H1 (cell line): ENCODE results near the gene COX7A2. TPM values are rescaled to one million over a fixed set of nuclear protein-coding genes. Genes with fewer than 3 reads are reported as not detected.
A peak's percentile ranks its signal among the peaks of the same experiment; 100 is the strongest.

ENCODE experiments used
- CTCF ChIA-PET: fragments of 300-600 bp; sonication (Branson Sonifier 250); formaldehyde crosslinking; loops from one replicate; lab custom pipeline; 2021; ENCODE audit not compliant: partially characterized antibody; lab: Charles Lee
- POLR2A ChIA-PET: fragments of 300-600 bp; sonication (Branson Sonifier 250); formaldehyde crosslinking; loops from one replicate; lab custom pipeline; 2021; ENCODE audit warnings: inconsistent platforms; ENCODE audit not compliant: partially characterized antibody; lab: Charles Lee
- DNase-seq, 2 experiments: peaks; one replicate each; pipeline versions ENCODE4 v3.0.0 to v3.0.0-alpha.2; 2010 to 2022; ENCODE audit warnings: low spot score in 2 of 2, low read depth in 1 of 2, mixed read lengths in 1 of 2
- FAIRE-seq: peaks from 2 replicates; lab custom pipeline; 2011; peaks lifted over from hg19 to GRCh38; lab: Jason Lieb, UNC
- H2AFZ ChIP-seq: 2 replicates; pipeline ENCODE4 v1.8.1; 2012; ENCODE audit warnings: low read length, inconsistent platforms
- H2AK5ac ChIP-seq: 2 replicates; pipeline ENCODE4 v1.6.1; 2013; ENCODE audit warnings: low read depth, low read length
- H2BK120ac ChIP-seq: replicated peaks from 2 replicates; pipeline ENCODE3; 2013; ENCODE audit warnings: low read depth, low read length, inconsistent platforms
- H2BK12ac ChIP-seq: 2 replicates; pipeline ENCODE4 v1.6.1; 2013; ENCODE audit warnings: low read depth, low read length
- H2BK15ac ChIP-seq: 2 replicates; pipeline ENCODE4 v1.6.1; 2013; ENCODE audit warnings: low read length
- H2BK20ac ChIP-seq: 2 replicates; pipeline ENCODE4 v1.6.1; 2013; ENCODE audit warnings: low read length
- H2BK5ac ChIP-seq: 2 replicates; pipeline ENCODE4 v1.6.1; 2013; ENCODE audit warnings: low read depth, low read length
- H3K14ac ChIP-seq: 2 replicates; pipeline ENCODE4 v1.6.1; 2013; ENCODE audit warnings: inconsistent platforms; ENCODE audit not compliant: insufficient read length
- H3K18ac ChIP-seq: 2 replicates; pipeline ENCODE4 v1.6.1; 2013; ENCODE audit warnings: low read length; ENCODE audit errors: extremely low read depth
- H3K23ac ChIP-seq: 2 replicates; pipeline ENCODE4 v1.6.1; 2013; ENCODE audit warnings: inconsistent platforms; ENCODE audit not compliant: insufficient read length
- H3K23me2 ChIP-seq: 2 replicates; pipeline ENCODE4 v1.6.1; 2013; ENCODE audit warnings: low read depth, low read length
- H3K27ac ChIP-seq: 2 replicates; pipeline ENCODE4 v1.6.1; 2011; ENCODE audit warnings: low read depth, low read length, inconsistent platforms
- H3K27me3 ChIP-seq, 4 experiments: replicated peaks in 1 of 4; 1 replicate in 1 of 4; 2 replicates in 3 of 4; pipeline versions ENCODE4 v1.6.1 to v1.8.1; 2011 to 2013; ENCODE audit warnings: low read length in 3 of 4, mild to moderate bottlenecking in 3 of 4, inconsistent platforms in 2 of 4, mixed read lengths in 2 of 4, moderate library complexity in 1 of 4; ENCODE audit not compliant: control insufficient read depth in 3 of 4, insufficient read depth in 3 of 4; ENCODE audit errors: extremely low read depth in 1 of 4
- H3K36me3 ChIP-seq, 4 experiments: 2 replicates each; pipeline versions ENCODE4 v1.6.1 to v1.8.1; 2011 to 2013; ENCODE audit warnings: mild to moderate bottlenecking in 4 of 4, low read length in 3 of 4, moderate library complexity in 2 of 4, control low read depth in 1 of 4, inconsistent platforms in 1 of 4; ENCODE audit not compliant: insufficient read depth in 4 of 4, control insufficient read depth in 2 of 4
- H3K4ac ChIP-seq: replicated peaks from 2 replicates; pipeline ENCODE3; 2013; ENCODE audit warnings: low read length, low read depth, mixed read lengths, inconsistent platforms; ENCODE audit not compliant: insufficient read length
- H3K4me1 ChIP-seq, 4 experiments: replicated peaks in 1 of 4; 1 replicate in 1 of 4; 2 replicates in 3 of 4; pipeline versions ENCODE4 v1.6.1 to v1.8.1; 2011 to 2013; ENCODE audit warnings: low read length in 3 of 4, inconsistent platforms in 2 of 4, mixed read lengths in 1 of 4; ENCODE audit not compliant: insufficient read depth in 4 of 4, control insufficient read depth in 3 of 4
- H3K4me2 ChIP-seq, 2 experiments: 2 replicates each; pipeline versions ENCODE4 v1.6.1 to v1.8.1; 2011 to 2013; ENCODE audit warnings: low read depth in 2 of 2, low read length in 2 of 2, control low read depth in 1 of 2, inconsistent platforms in 1 of 2, mild to moderate bottlenecking in 1 of 2; ENCODE audit not compliant: insufficient read depth in 1 of 2
- H3K4me3 ChIP-seq, 4 experiments: fragments of 200-600, 300-600 bp in 1 of 4; sonication (generic), shearing (Covaris generic), sonication (Bioruptor Twin) in 1 of 4; 2 replicates each; pipeline versions ENCODE4 v1.5.1 to v1.8.1; 2011 to 2016; ENCODE audit warnings: low read length in 4 of 4, low read depth in 3 of 4, control low read depth in 2 of 4, inconsistent platforms in 2 of 4, mild to moderate bottlenecking in 2 of 4, mixed read lengths in 1 of 4, moderate library complexity in 1 of 4; ENCODE audit not compliant: insufficient read depth in 2 of 4; ENCODE audit errors: extremely low read depth in 1 of 4
- H3K56ac ChIP-seq: replicated peaks from 2 replicates; pipeline ENCODE3; 2013; ENCODE audit warnings: low read depth, mild to moderate bottlenecking, mixed read lengths, low read length, inconsistent platforms; ENCODE audit not compliant: insufficient read length
- H3K79me1 ChIP-seq: 2 replicates; pipeline ENCODE4 v1.6.1; 2013; ENCODE audit warnings: low read depth, low read length, control low read depth
- H3K79me2 ChIP-seq, 2 experiments: 2 replicates each; pipeline versions ENCODE4 v1.6.1 to v1.8.1; 2012 to 2013; ENCODE audit warnings: low read length in 2 of 2, mild to moderate bottlenecking in 2 of 2, inconsistent platforms in 1 of 2; ENCODE audit not compliant: insufficient read depth in 2 of 2, control insufficient read depth in 1 of 2
- H3K9ac ChIP-seq, 4 experiments: replicated peaks in 1 of 4; 1 replicate in 1 of 4; 2 replicates in 3 of 4; pipeline versions ENCODE4 v1.6.1 to v1.8.1; 2011 to 2013; ENCODE audit warnings: low read depth in 3 of 4, low read length in 3 of 4, control low read depth in 2 of 4, mild to moderate bottlenecking in 2 of 4, moderate library complexity in 2 of 4, inconsistent platforms in 1 of 4; ENCODE audit errors: extremely low read depth in 1 of 4
- H3K9me3 ChIP-seq, 2 experiments: 2 replicates each; pipeline versions ENCODE4 v1.6.1 to v1.8.1; 2012 to 2013; ENCODE audit warnings: mild to moderate bottlenecking in 2 of 2, moderate library complexity in 2 of 2, control low read depth in 1 of 2, inconsistent platforms in 1 of 2, low read depth in 1 of 2, low read length in 1 of 2, mixed read lengths in 1 of 2; ENCODE audit not compliant: insufficient read depth in 2 of 2
- H4K20me1 ChIP-seq, 2 experiments: replicated peaks in 1 of 2; 2 replicates each; pipeline versions ENCODE3 to v1.8.1; 2011 to 2013; ENCODE audit warnings: inconsistent platforms in 2 of 2, low read length in 2 of 2, mild to moderate bottlenecking in 1 of 2; ENCODE audit not compliant: insufficient read depth in 2 of 2, control insufficient read depth in 1 of 2
- H4K5ac ChIP-seq: 2 replicates; pipeline ENCODE4 v1.6.1; 2013; ENCODE audit warnings: low read length, low read depth, mixed read lengths, inconsistent platforms; ENCODE audit not compliant: insufficient read length
- H4K8ac ChIP-seq: 2 replicates; pipeline ENCODE4 v1.8.0; 2013; ENCODE audit warnings: mild to moderate bottlenecking, moderate library complexity, low read length, inconsistent platforms; ENCODE audit not compliant: insufficient read depth; ENCODE audit errors: extremely low read depth
- H4K91ac ChIP-seq: replicated peaks from 2 replicates; pipeline ENCODE3; 2013; ENCODE audit warnings: low read length, mixed read lengths, inconsistent platforms; ENCODE audit not compliant: insufficient read length
- CBX8 ChIP-seq: fragments of 300-800, 300-1000 bp; sonication (generic); IDR thresholded peaks from 2 replicates; pipeline ENCODE4 v1.7.1; 2016; ENCODE audit warnings: low read depth, low read length, borderline replicate concordance
- EP300 ChIP-seq, 2 experiments: IDR thresholded peaks; 1 replicate in 1 of 2; 2 replicates in 1 of 2; pipeline ENCODE4 v1.6.1; 2011 to 2012; ENCODE audit warnings: low read depth in 2 of 2, low read length in 2 of 2, mild to moderate bottlenecking in 2 of 2, borderline replicate concordance in 1 of 2, inconsistent platforms in 1 of 2, moderate library complexity in 1 of 2
- JUN ChIP-seq: IDR thresholded peaks from 2 replicates; pipeline ENCODE4 v1.6.1; 2011; ENCODE audit warnings: low read depth, mild to moderate bottlenecking, improper control_type of control experiment, low read length
- JUND ChIP-seq: IDR thresholded peaks from 2 replicates; pipeline ENCODE4 v1.6.1; 2011; ENCODE audit warnings: mild to moderate bottlenecking, improper control_type of control experiment, low read length
- RAD21 ChIP-seq, 2 experiments: IDR thresholded peaks in 1 of 2; conservative IDR thresholded peaks in 1 of 2; 2 replicates each; pipeline ENCODE4 v1.6.1; 2011; ENCODE audit warnings: low read depth in 2 of 2, low read length in 2 of 2, improper control_type of control experiment in 1 of 2, inconsistent platforms in 1 of 2, mild to moderate bottlenecking in 1 of 2, moderate library complexity in 1 of 2
- WGBS, 2 experiments: shearing (Covaris generic) in 1 of 2; methylation state at CpG; one replicate each; pipeline versions ENCODE4 v1.1.6 to v1.1.7; 2013 to 2015; ENCODE audit warnings: low lambda C conversion rate in 2 of 2, mixed read lengths in 2 of 2, inconsistent platforms in 1 of 2, low coverage in 1 of 2, missing lambda C conversion rate in 1 of 2; ENCODE audit not compliant: insufficient replicate concordance in 2 of 2, insufficient coverage in 1 of 2, insufficient read length in 1 of 2; ENCODE audit errors: extremely low coverage in 1 of 2, missing lambda C conversion rate in 1 of 2; 5-methylcytosine and 5-hydroxymethylcytosine counted together
- polyA plus RNA-seq, 7 experiments: library from polyadenylated mRNA; depleted of rRNA in 3 of 7; stranded (reverse) in 5 of 7; unstranded in 2 of 7; fragments of >200 nt in 5 of 7; fragments of 200-250 nt in 2 of 7; gene quantifications; 1 replicate in 5 of 7; 2 replicates in 1 of 7; 4 replicates in 1 of 7; pipeline versions ENCODE4 v1.2.1 to v1.2.3, GENCODE V29; 2011 to 2013; ENCODE audit warnings: missing spikeins in 2 of 7, mixed read lengths in 2 of 7
- total RNA-seq: library from RNA; stranded (reverse); fragmentation: NEBNext Ultra II Directional; extraction: Animal tissue kit (Norgen Biotek cat#: 25700); gene quantifications from 2 replicates; pipeline ENCODE4 v1.2.1, GENCODE V29; 2021
- TF ChIP-seq, protein P1 (sequence below), 3 experiments: IDR thresholded peaks; 1 replicate in 2 of 3; 2 replicates in 1 of 3; pipeline versions ENCODE4 v1.5.1 to v1.6.1; 2011; ENCODE audit warnings: low read length in 3 of 3, mild to moderate bottlenecking in 3 of 3, inconsistent platforms in 2 of 3, low read depth in 1 of 3, moderate library complexity in 1 of 3; ENCODE audit not compliant: insufficient read depth in 1 of 3; ENCODE audit errors: control extremely low read depth in 1 of 3

COX7A2 gene
- total and polyA plus RNA-seq, 2 of the 8 experiments (the other 6 are each of a cell fraction or from before 2014, with no cell fraction given): 262 to 468 TPM

DNA sequence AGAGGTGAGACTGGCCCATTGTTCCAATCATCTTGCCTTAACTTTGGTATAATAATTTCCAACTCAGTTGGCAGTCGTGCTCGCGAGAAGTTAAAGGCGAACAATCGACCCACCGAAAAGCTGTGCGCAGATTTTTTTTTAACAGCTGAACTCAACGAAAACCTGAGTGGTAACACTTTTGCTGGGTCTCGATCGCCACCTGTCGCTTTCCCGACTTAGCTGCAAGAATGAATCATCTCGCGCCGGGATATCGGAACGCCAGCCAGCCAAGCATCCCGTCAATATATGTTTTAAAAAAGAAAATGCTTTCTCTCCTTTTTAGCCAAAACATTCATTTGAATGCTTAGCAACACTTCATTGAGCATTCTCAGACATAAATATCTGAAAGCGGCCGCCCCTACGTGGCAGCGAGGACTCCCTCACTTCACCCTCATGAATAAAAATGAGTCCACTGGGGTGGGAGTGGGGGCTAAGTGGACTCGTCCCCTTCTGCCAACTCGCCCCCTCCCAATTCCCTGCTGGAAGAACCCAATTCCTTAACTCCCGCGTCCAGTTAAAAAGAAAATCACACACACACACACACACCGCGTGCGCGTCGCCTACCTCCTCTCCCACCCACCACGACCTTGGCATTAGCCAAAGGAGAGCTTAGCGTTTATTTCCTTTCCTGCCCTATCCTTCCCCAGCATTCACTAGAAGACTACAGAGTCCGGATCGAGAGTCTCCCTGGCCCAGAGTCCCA is 39.2 kb downstream of the COX7A2 start:
- Histone ChIP-seq H2BK12ac (no peak overlapping the region), H3K14ac (no peak overlapping the region), H3K4me2 (peak overlapping the region; percentile 97 to 99), H3K27me3 (peaks cover 40 to 80% (median 72%) of the 10 kb centered on the region in 4 experiments), H2BK15ac (no peak overlapping the region), H4K8ac (no peak overlapping the region), H3K23me2 (peaks cover 45% of the 10 kb centered on the region), H4K5ac (no peak overlapping the region)
- TF ChIP-seq RAD21 (IDR thresholded peaks at IDR 0.05 in 1 of 2, conservative IDR thresholded peaks at IDR 0.05 in 1 of 2; ENCODE audit: low read depth in 2 of 2, low read length in 2 of 2) (peak; percentile 90 to 92), JUN (0 out of 2 replicates have a peak, but pooled peaks have one; percentile 42), EP300 (IDR thresholded peaks at IDR 0.05; ENCODE audit: borderline replicate concordance in 1 of 2, low read depth in 2 of 2, low read length in 2 of 2) (no peak), JUND (peak; percentile 80), CBX8 (no peak)
- TF ChIP-seq, protein P1, sequence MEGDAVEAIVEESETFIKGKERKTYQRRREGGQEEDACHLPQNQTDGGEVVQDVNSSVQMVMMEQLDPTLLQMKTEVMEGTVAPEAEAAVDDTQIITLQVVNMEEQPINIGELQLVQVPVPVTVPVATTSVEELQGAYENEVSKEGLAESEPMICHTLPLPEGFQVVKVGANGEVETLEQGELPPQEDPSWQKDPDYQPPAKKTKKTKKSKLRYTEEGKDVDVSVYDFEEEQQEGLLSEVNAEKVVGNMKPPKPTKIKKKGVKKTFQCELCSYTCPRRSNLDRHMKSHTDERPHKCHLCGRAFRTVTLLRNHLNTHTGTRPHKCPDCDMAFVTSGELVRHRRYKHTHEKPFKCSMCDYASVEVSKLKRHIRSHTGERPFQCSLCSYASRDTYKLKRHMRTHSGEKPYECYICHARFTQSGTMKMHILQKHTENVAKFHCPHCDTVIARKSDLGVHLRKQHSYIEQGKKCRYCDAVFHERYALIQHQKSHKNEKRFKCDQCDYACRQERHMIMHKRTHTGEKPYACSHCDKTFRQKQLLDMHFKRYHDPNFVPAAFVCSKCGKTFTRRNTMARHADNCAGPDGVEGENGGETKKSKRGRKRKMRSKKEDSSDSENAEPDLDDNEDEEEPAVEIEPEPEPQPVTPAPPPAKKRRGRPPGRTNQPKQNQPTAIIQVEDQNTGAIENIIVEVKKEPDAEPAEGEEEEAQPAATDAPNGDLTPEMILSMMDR (IDR thresholded peaks at IDR 0.05; ENCODE audit: control extremely low read depth in 1 of 3, insufficient read depth in 1 of 3, low read depth in 1 of 3, low read length in 3 of 3): peak; percentile 71 to 73 (median 72)
- TF ChIP-seq, all 59 proteins: peak for 4
- Histone ChIP-seq H3K9ac (no peak overlapping the region; a peak in 1 of 7 replicates), H4K91ac (no peak overlapping the region), H3K4ac (no peak overlapping the region), H4K20me1 (peaks cover 0 to 2% of the 10 kb centered on the region in 2 experiments), H2AK5ac (no peak overlapping the region), H3K4me1 (peaks cover 0 to 29% (median 9%) of the 10 kb centered on the region in 4 experiments; a peak in 4 of 7 replicates), H2BK5ac (no peak overlapping the region), H3K9me3 (no peaks in the 10 kb centered on the region), H3K23ac (no peak overlapping the region), H3K56ac (no peak overlapping the region), H3K18ac (no peak overlapping the region), H3K79me2 (no peaks in the 10 kb centered on the region), H3K27ac (no peak overlapping the region), H3K79me1 (no peaks in the 10 kb centered on the region), H3K4me3 (peak overlapping the region; percentile 55 to 77 (median 66)), H2AFZ (0 out of 2 replicates have a peak overlapping the region, but pooled peaks have one; percentile 94), H3K36me3 (no peaks in the 10 kb centered on the region), H2BK120ac (no peak overlapping the region), H2BK20ac (no peak overlapping the region)
- CTCF ChIA-PET: interaction anchor here (0.5 to 11.0 kb wide), 40 partner anchors 10 to 1465 kb away, joined by 3 to 104 read pairs (median 4); no protein-coding TSS in a partner anchor
- POLR2A ChIA-PET: interaction anchor here (0.8 to 0.9 kb wide), 2 partner anchors 31 to 324 kb away, joined by 3 read pairs; no protein-coding TSS in a partner anchor
- peak; percentile 96 for FAIRE-seq
- 4% methylated on average over 35 of the region's 35 CpGs; no CpG with 5 or more reads in 1 of the 2 experiments for WGBS, 2 experiments
- peak in 1 of 2 experiments; percentile 75 for DNase-seq
